CD4-positive, alpha-beta T cell treated with Interleukin-15 for 1 hour (primary cell): ENCODE data around the gene GMNN.
"Not testable (repeated sequence)": the region's sequence is repeated elsewhere in the genome, so short reads cannot be mapped to it uniquely, and the experiment has no call there.

ENCODE experiments used
- DNase-seq: peaks from one replicate; pipeline ENCODE4 v3.0.0-alpha.2; 2020

The GMNN gene

DNA sequence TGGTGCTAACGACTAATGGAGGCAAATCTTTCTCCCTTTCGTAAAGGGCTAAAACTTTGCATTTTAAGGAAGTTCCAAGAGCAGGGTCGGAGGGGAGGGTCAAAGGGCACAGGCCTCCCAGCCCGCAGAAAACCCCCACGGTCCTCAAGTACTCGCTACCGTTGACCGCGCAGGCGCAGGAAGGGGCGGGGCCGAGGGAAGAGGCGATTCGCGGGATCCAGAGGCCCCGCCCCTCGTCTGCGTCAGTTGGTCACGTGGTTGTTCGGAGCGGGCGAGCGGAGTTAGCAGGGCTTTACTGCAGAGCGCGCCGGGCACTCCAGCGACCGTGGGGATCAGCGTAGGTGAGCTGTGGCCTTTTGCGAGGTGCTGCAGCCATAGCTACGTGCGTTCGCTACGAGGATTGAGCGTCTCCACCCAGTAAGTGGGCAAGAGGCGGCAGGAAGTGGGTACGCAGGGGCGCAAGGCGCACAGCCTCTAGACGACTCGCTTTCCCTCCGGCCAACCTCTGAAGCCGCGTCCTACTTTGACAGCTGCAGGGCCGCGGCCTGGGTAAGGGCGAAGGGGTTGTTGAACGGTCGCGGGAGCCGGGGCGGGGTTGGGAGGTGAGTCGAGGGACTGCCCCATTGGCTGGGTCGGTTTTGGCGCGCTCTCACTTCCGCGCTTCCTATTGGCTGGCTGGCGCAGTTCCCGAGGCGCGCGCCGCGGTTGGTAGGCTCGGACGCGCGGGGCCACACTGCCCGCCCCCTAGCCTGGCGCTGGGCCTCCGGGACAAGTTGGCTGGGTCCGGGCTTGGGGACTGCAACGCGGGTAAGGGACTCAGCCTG is at the start of gene GMNN:
GMNN (plus strand) TSS at position 242 of the 824 bp plus-strand sequence. CDS start 2,310 bp downstream, outside the sequence.
- peak; percentile 96 for DNase-seq

DNA sequence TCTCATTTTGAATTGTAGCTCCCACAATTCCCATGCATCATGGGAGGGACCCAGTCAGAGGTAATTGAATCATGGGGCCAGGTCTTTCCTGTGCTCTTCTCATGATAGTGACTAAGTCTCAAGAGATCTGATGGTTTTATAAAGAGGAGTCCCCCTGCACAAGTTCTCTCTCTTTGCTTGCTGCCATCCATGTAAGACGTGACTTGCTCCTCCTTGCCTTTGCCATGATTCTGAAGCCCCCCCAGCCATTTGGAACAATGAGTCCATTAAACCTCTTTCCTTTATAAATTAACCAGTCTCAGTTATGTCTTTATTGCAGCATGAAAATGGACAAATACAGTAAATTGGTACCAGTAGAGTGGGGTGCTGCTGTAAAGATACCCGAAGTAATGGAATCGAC is 44.1 kb upstream of the GMNN start:
- DNase-seq = not testable (repeated sequence)

DNA sequence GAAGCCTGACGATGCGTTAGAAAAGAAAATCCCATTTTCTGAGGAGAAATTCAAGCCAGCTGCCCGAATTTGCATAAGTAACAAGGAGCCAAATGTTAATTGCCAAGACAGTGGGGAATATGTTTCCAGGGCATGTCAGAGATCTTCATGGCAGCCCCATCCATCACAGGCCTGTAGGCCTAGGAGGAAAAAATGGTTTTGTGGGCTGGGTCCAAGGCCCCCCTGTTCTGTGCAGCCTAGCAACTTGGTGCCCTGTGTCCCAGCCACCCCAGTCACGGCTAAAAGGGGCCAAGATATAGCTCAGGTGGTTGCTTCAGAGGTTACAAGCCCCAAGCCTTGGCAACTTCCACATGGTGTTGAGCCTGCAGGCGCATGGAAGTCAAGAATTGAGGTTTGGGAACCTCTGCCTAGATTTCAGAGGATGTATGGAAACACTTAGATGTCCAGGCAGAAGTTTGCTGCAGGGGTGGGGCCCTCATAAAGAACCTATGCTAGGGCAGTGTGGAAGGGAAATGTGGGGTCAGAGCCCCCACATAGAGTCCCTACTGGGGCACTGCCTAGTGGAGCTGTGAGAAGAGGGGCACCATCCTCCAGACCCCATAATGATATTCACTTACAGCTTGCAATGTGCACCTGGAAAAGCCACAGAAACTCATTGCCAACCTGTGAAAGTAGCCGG is 43.1 kb upstream of the GMNN start:
- DNase-seq = not testable (repeated sequence)

DNA sequence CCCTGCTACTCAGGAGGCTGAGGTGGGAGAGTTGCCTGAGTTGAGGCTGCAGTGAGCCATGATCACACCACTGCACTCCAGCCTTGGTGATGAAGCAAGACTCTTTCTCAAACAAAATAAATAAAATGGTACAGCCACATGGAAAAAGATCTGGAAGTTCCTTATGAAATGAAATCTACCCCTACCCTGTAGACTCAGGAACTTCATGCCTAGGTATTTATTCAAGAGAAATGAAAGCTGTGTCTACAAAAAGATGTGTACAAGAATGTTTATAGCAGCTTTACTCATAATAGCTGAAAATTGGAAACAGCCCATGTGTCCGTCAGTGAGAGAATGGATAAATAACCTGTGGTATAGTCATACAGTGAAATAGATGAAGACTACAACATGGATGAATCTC is 40.6 kb upstream of the GMNN start:
- no peak for DNase-seq

DNA sequence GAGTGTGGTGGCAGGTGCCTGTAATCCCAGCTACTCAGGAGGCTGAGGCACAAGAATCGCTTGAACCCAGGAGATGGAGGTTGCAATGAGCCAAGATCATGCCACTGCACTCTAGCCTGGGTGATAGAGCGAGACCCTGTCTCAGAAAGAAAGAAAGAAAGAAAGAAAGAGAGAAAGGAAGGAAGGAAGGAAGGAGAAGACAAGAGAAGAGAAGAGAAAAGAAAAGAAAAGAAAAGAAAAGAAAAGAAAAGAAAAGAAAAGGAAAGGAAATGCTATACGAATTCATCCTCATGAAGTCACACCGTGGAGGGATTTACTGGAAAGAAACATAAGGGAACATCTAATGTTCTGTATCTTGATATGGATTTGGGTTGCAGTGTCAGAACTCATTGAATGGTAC is 40.0 kb upstream of the GMNN start:
- not testable (repeated sequence) for DNase-seq

DNA sequence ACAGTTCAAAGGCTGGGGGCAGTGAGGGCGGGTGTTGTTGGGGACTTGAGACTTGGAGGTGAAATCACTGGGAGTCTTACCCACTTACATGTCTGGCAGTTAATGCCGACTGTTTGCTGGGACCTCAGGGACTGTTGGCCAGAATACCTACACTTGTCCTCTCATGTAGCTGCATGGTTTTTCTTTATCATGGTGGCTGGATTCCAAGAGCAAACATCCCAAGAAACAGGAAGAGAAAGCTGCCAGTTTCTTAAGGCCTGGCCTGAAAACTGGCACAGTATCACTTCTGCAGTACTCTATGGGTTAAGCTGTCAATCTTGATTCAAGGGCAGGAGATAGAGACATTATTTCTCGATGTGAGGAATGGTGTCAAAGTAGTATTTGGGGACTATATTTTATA is 36.0 kb upstream of the GMNN start:
- no peak for DNase-seq

DNA sequence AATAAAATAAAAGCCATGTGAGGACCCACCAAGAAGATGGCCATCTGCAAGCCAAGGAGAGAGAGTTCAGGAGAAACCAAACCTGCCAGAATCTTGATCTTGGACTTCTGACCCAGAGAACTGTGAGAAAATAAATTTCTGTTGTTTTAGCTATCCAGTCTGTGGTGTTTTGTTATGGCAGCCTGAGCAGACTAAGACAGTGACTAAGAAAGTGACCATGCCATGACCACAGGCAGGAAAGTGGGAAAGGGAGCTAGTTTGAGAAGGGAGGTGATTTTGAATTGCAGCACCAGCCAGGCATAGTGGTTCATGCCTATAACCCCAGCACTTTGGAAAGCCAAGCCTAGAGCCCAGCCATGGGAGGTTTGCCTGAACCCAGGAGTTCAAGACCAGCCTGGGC is 33.9 kb upstream of the GMNN start:
- no peak for DNase-seq

DNA sequence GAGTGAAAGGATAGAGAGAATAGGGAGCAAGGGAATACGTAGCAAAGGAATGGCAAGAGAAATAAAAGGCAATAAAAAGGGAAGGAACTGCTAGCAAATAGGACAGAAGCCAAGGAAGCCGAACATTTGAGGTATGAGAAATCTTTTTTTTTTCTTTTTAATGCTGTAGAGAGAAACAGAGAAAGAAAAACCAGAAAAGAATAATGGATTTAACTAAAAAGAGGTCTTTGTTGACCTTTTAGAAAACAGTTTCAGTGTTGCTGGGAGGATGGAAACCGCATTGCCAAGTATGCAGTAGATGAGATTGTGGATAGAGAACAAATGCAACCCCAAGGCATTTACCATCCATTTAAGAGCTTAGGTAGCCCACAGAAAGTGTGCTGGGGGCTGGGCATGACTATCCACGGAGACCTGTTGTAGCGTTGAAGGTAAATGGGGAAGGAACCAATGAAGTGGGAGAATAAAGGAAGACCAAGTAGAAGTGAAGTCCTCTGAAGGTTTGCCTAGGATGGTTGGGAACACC is 32.5 kb upstream of the GMNN start:
- no peak for DNase-seq

DNA sequence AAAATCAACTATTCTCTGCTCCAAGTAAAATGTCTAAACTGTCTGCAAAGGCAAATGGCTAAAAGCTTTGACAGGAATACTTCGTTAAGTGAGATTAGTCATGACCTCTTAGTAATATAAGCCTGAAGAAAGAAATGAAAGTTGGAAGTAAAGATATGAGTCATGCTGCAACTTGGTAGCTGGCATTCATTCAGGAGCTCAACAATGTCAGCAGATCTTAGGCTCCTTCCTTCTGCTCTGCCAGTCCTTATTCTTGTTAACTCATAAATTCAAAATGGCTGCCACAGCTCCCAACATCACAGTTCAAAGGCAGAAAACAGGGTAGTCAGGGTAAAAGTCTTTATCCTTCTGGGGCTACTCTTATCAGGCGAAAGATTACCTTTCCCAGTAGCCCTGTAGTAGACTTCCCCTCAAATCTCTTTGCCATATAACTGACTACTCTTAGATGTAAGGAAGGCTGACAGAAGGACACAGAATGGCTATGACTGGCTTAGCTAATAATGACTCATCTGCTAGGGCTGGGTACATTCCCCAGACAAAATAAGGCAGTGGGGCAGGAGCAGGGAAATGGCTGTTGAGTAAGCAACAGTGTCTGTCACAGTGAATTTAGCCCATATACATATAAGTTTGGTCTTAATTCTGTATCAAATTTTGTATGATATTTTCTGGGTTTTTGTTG is 31.3 kb upstream of the GMNN start:
- DNase-seq = peak; percentile 47

DNA sequence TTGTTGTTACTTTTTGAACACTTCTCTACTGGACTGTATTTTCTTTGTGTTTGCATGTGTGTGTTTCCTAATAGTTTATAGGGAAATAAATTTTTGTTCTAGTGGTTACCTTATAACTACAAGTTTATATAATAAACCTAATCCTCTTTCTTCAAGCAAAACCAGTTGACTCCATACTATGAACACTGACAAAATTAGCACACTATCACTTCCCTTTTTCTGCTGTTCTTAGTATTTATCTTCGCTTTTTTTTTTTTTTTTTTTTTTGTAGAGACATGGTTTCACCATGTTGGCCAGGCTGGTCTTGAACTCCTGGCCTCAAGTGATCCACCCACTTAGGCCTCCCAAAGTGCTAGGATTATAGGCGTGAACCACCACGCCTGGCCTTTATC is 30.8 kb upstream of the GMNN start:
- DNase-seq = no peak

DNA sequence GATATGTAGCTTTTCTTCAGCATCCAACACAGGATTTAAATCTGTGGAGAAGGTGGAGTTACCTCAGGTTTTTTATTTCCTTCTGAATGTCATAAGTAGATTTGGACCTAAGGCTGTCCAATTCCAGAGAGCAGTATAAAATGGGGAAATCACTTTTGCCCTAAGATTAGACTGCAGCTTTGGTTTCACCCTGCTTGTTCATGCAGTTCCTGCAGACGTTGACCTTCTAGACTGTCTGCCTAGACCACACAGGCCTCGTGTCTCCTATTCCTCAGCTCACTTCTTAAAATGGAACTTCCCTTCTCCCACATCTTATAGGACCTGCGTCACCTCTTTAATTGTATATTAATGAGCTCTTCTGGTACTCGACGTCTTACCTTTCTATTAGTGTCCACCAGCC is 29.8 kb upstream of the GMNN start:
- peak; percentile 45 for DNase-seq

DNA sequence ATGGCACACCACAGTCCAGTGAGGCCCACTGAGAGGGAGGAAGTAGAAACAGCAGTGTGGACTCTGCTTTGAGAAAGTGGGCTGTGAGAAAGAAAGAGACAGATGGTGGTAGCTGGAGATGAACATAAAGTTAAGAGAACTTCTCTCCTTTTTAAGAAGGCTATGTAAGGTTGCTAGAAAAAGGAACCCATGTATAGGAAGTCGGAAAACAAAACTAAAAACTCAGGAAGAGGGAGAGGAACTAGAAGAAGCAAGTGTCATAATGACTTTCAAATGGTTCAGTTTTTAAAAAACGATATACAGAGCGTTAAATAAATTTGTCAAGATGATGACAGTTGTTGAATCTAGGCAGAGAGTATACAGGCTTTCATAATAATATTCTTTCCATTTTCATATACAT is 25.4 kb upstream of the GMNN start:
- DNase-seq = no peak

DNA sequence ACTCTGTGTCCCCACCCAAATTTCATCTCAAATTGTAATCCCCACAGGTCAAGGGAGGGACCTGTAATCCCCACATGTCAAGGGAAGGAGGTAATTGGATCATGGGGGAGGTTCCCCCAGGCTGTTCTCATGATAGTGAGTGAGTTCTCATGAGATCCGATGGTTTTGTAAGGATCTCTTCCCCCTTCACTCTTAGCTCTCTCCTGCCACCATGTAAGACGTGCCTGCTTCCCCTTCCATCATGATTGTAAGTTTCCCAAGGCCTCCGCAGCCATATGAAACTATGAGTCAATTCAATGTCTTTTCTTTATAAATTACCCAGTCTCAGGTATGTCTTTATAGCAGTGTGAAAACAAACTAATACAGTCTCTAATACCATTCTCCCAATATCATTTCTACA is 23.9 kb upstream of the GMNN start:
- not testable (repeated sequence) for DNase-seq

DNA sequence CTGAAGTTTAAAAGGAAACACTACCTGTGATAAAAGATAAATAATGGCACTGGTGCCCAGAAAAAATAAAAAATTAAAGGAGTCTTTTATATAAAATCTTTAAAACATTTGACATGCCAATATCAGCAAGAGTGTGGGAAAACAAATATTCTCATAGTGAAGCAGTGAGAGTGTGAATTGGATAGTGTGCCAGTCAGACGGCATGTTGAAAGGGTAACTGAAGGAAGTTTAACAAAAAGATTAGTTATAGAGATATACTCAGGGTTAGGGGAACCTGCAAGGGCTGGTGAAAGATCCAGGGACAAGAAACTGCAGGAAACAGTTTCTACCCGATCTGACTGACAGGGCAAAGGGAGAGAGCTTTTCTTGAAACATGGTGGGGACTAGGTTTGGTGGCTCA is 22.2 kb upstream of the GMNN start:
- no peak for DNase-seq

DNA sequence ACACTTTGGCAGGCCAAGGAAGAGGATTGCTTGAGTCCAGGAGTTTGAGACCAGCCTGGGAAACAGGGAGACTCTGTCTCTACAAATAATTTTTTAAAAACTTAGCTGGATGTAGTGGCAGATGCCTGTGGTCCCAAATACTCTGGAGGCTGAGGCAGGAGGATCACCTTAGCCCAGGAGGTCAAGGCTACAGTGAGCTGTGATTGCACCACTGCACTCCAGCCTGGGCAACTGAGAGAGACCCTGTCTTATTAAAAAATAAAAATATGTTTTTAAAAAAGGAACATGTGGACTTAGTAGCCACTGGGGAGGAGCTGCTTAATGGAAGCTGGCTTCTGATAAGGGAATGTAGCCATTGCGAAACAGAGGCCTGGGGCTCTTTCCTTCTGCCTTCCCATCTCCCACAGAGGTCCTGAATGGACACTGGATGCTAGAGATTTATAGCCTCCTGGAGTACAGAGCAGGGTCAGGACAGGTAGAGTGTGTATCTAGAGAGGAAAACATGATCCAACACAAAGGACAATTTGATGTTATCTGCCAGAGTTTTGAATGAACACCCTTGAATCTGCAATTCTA is 21.7 kb upstream of the GMNN start:
- DNase-seq = no peak

DNA sequence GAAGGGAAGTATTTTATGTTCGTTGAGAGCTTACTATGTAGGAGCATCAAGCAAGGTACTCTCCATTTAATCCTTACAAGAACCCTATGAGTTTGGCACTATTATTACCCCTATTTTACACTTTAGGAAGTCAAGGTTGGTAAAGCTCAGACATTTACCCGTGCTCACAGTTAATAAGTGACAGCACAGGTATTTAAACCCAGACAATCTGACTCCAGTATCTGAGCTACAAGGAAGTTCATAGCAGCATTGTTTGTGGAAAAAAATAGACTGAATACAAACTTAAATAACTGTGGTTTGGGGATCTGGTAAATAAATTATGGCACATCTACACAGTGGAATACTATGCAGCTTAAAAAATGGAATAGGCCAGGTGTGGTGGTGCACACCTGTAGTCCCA is 21.2 kb upstream of the GMNN start:
- DNase-seq = no peak

DNA sequence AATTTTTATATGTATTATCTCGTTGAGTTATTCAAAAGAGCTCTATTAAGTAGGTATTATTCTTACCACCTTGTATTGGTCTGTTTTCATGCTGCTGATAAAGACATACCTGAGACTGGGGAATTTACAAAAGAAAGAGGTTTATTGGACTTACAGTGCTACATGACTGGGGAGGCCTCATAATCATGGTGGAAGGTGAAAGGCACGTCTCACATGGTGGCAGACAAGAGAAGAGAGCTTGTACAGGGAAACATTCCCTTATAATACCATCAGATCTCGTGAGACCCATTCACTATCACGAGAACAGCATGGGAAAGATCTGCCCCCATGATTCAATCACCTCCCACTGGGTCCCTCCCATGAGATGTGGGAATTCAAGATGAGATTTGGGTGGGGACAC is 20.4 kb upstream of the GMNN start:
- not testable (repeated sequence) for DNase-seq

DNA sequence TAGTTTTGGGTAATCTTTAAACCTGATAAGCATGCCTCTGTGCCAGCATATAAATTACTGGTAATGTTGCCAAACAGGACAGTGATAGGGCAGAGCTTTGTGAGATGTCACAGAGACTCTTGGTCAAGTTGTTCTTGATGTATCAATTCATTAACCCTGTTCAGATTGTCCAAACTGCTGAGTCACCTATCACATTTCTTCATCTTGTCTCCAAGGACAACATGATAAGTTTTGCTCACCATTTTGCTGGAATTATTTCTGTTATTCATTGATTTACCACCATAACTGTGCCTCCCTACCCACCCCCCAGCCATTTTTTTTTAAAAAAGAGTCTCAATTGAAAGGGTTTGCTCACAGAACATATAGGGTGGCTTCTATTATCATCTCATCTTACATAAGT is 19.5 kb upstream of the GMNN start:
- DNase-seq = no peak

DNA sequence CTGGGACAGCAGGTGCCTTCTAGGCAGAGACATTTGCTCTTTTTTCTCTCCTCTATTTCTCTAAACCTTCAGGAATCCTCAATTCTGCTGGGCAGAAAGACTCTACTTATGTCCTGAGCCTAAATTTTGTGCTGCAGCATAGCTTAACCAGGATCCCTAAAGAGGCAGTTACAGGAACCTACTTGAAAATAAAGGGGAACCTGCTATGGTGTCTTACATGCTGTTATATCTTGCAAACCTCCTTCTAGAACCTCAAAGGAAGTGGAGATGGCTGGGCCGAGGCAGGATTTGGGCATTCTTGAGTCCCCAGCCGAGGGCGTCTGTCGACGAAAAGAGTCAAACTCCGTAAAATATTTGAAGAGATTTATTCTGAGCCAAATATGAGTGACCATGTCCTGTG is 17.1 kb upstream of the GMNN start:
- DNase-seq = no peak

DNA sequence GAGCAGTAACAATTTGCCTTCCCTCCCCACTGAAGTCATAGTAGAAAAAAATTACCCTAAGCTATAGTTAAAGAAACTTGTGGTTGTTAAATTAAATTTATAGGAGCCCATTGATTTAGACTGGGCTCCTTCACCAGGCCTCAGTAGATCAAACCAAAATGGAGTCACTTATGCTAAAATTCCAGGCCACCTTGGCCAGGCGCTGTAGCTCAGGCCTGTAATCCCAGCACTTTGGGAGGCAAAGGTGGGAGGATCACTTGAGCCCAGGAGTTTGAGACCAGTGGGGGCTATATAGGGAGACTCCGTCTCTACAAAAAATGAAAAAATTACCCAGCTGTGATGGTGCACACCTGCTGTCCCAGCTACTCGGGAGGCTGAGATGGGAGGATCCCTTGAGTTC is 15.0 kb upstream of the GMNN start:
- DNase-seq = no peak

DNA sequence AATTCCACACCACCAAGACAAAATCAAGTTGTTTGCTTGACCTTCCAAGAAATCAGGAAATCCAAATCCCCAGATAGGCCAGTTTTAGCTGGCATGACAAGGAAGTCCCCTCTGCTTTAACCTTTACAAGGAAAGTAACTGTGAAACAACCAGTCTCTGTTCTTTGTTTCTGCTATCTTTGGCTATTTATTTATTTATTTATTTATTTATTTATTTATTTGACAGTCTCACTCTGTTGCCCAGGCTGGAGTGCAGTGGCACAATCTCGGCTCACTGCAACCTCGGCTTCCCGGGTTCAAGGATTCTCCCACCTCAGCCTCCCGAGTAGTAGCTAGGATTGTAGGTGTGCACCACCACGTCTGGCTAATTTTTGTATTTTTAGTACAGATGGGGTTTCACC is 14.5 kb upstream of the GMNN start:
- DNase-seq = no peak

DNA sequence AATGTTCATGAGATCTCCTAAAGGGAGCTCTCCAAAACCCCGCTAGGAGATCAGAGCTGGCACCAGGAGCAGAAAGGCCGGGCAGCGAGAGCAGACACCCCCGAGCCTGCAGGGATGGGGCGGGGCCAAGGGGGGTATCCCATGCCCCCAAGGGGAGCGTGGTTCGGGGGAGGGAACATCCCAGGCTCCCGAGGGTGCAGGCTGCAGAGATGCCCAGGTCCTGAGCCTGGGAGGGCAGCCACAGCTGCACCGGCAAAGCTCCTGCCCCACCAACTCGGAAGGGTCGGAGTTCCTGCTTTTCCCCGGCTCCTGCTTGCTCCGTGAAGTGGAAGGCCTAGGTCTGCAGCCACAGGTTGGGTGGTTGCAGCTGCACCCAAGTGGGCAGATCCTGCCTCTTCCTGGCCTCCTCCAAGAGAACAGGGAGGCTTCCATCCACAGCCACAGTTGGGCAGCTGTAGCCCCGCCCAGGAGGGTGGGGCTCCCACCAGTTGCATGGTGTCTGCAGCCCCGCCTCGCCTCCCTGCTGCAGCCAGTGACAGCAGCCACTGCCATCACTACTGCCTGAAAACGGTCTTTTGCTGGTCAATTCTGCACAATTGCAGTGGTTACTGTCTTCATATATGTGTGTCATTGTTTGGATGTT is 13.4 kb upstream of the GMNN start:
- no peak for DNase-seq

DNA sequence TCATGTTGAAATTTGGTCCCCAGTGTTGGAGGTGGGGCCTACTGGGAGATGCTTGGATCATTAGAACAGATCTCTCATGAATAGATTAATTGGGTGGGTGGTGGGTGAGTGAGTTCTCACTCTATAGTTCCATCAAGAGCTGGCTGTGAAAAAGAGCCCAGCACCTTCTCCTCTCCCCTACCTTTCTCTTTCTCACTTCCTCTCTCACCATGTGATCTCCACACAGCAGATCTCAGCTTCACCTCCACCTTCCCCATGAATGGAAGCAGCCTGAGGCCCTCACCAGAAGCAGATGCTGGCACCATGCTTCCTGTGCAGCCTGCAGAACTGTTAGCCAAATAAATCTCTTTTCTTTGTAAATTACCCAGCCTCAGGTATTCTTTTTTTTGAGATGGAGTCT is 12.9 kb upstream of the GMNN start:
- DNase-seq = no peak
